GM19025 (cell line): ENCODE data around the gene TMEM9.

Source experiments
- ATAC-seq: cut with Tn5 transposase; IDR thresholded peaks from one replicate; pipeline ENCODE4 v1.9.1; 2021; ENCODE audit warnings: mild to moderate bottlenecking, low read depth, moderate library complexity; ENCODE audit not compliant: unreplicated experiment

Gene TMEM9

GRCh38 chr1:201154389-201155165 is at the start of gene TMEM9:
Gene TMEM9 (minus strand): TSS chr1:201154474. CDS start chr1:201153923, 551 bp downstream.
- ATAC-seq = peak; percentile 97

GRCh38 chr1:201198598-201198997 is 44.3 kb upstream of the TMEM9 start:
- no peak for ATAC-seq

GRCh38 chr1:201194046-201194445 is 39.8 kb upstream of the TMEM9 start:
- ATAC-seq = no peak

GRCh38 chr1:201192261-201192788 is 38.1 kb upstream of the TMEM9 start:
- no peak for ATAC-seq

GRCh38 chr1:201191653-201192260 is 37.5 kb upstream of the TMEM9 start:
- ATAC-seq = no peak

- no peak for ATAC-seq
Measured at GRCh38 chr1:201190624-201191051, 36.4 kb upstream of the TMEM9 start, which contains the start of gene IGFN1. Gene IGFN1 (plus strand): TSS chr1:201190824. CDS start chr1:201193294, 2,470 bp downstream.

GRCh38 chr1:201190005-201190404 is 35.7 kb upstream of the TMEM9 start:
- ATAC-seq = no peak

GRCh38 chr1:201189085-201189484 is 34.8 kb upstream of the TMEM9 start:
- no peak for ATAC-seq

- no peak for ATAC-seq
Measured at GRCh38 chr1:201186192-201186591, 31.9 kb upstream of the TMEM9 start.

GRCh38 chr1:201185527-201186128 is 31.4 kb upstream of the TMEM9 start:
- no peak for ATAC-seq

- ATAC-seq = no peak
Measured at GRCh38 chr1:201185123-201185453, 30.8 kb upstream of the TMEM9 start.

- ATAC-seq = no peak
Measured at GRCh38 chr1:201184307-201185122, 30.2 kb upstream of the TMEM9 start.

- ATAC-seq = no peak
Measured at GRCh38 chr1:201183753-201184152, 29.5 kb upstream of the TMEM9 start.

- ATAC-seq = no peak
Measured at GRCh38 chr1:201183209-201183608, 28.9 kb upstream of the TMEM9 start.

- ATAC-seq = no peak
Measured at GRCh38 chr1:201181726-201182125, 27.5 kb upstream of the TMEM9 start.

GRCh38 chr1:201181323-201181722 is 27.0 kb upstream of the TMEM9 start:
- ATAC-seq = no peak

GRCh38 chr1:201180901-201181300 is 26.6 kb upstream of the TMEM9 start:
- ATAC-seq = no peak

- ATAC-seq = no peak
Measured at GRCh38 chr1:201180141-201180540, 25.9 kb upstream of the TMEM9 start.

- no peak for ATAC-seq
Measured at GRCh38 chr1:201178718-201179117, 24.4 kb upstream of the TMEM9 start.

- ATAC-seq = no peak
Measured at GRCh38 chr1:201176940-201177339, 22.7 kb upstream of the TMEM9 start.
